HG03354 (cell line): Measurements from ENCODE around the gene ABCB11.

Experiments
- ATAC-seq: cut with Tn5 transposase; IDR thresholded peaks from one replicate; pipeline ENCODE4 v1.9.1; 2021; ENCODE audit warnings: mild to moderate bottlenecking; ENCODE audit not compliant: unreplicated experiment, poor library complexity, severe bottlenecking

ABCB11 gene

GRCh38 chr2:169010633-169011460 lies 20.3 kb downstream of the ABCB11 start:
- ATAC-seq: no peak

GRCh38 chr2:169009865-169010579 lies 21.1 kb downstream of the ABCB11 start:
- no peak for ATAC-seq

DNA sequence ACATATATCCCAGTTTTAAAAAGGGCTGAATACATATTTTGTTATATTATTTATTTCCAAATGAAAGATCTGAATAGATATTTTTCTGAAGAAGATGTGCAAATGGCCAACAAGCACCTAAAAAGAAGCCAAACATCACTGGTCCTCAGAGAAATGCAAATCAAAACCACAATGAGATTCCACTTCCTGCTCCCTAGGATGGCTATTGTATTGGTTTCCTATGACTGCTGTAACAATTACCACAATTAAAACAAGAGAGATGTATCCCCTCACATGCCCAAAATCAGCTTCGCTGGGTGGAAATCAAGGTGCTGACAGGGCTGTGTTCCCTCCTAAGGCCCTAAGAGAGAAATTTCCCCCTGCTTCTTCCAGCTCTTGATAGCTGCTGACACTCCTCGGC lies 23.2 kb downstream of the ABCB11 start:
- no peak for ATAC-seq

DNA sequence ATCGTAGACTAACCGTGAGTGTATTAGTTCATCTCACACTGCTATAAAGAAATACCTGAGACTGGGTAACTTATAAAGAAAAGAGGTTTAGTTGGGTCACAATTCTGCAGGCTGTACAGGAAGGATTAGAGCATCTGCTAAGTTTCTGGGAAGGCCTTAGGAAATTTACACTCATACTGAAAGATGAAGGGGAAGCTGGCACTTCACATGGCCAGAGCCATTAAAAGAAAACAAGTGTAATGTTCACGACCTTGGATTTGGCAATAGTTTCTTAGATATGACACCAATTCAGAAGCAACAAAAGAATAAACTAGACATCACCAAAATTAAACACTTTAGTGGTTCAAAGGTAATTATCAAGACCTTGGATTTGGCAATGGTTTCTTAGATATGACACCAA lies 23.8 kb downstream of the ABCB11 start:
- ATAC-seq: no peak

DNA sequence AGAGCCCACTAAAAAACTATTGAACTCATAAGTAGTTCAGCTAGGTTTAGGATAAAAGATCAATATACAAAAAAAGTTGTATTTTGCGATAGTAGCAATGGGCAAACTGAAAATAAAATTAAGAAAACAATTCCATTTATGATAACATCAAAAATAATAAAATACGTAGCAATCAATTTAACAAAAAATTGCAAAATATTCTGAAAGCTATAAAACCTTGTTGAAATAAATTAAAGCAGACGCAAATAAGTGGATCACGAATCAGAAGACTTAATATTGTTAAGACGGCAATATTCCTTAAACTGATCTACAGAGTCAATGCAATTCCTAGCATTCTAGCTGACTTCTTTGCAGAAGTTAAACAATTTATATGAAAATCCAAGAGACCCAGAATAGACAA lies 24.5 kb downstream of the ABCB11 start:
- no peak for ATAC-seq

- no peak for ATAC-seq
These were observed 25.1 kb downstream of the ABCB11 start for GRCh38 chr2:169005994-169006393.

- ATAC-seq: no peak
These were observed 26.0 kb downstream of the ABCB11 start for GRCh38 chr2:169005080-169005598.

DNA sequence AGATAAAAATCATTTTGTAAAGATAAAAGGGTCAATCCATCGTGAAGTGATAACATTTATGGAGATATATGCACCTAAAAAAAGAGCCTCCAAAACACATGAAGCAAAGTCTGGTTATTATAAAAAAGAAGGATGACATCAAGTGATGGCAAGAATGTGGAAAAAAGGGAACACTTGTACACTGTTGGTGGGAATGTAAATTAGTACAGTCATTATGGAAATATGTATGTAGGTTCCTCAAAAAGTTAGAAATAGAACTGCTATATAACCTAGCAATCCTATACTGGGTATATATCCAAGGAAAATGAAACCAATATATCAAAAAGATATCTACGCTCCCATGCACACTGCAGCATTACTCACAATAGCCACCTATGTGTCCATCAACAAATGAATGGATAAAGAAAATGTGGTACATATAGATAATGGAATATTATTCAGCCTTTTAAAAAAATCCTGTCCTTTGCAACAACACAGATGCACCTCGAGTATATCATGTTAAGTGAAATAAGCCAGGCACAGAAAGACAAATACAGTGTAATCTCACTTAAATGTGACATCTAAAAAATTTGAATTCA lies 28.9 kb downstream of the ABCB11 start:
- no peak for ATAC-seq

GRCh38 chr2:169001116-169001815 lies 29.9 kb downstream of the ABCB11 start:
- ATAC-seq: no peak

DNA sequence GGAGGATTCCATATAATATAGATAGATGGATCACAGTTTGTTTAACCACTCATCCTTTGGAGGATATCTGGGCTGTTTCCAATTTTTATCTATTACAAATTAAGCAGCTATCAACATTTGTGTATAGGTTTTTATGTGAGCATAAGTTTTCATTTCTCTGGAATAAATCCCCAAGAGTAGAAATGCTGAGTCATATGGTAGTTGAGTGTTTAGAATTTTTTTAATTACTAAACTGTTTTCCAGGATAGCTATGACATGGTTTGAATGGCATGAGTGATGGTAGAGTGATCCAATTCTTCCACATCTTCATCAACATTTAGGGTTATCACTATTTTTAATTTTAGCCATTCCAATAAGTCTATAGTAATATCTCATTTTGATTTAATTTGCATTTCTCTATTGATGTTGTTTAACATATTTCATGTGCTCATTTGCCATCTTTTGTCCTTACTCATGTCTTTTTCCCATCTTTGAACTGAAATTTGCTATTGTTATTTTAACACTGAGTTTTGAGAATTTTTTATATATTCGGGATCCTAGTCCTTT lies 31.4 kb downstream of the ABCB11 start:
- ATAC-seq: no peak

GRCh38 chr2:168998609-168999211 lies 32.4 kb downstream of the ABCB11 start:
- ATAC-seq: no peak

GRCh38 chr2:168997794-168998193 lies 33.3 kb downstream of the ABCB11 start:
- ATAC-seq: no peak

GRCh38 chr2:168997118-168997521 lies 34.0 kb downstream of the ABCB11 start:
- no peak for ATAC-seq

- ATAC-seq: no peak
These were observed 35.4 kb downstream of the ABCB11 start for GRCh38 chr2:168995744-168996143.

DNA sequence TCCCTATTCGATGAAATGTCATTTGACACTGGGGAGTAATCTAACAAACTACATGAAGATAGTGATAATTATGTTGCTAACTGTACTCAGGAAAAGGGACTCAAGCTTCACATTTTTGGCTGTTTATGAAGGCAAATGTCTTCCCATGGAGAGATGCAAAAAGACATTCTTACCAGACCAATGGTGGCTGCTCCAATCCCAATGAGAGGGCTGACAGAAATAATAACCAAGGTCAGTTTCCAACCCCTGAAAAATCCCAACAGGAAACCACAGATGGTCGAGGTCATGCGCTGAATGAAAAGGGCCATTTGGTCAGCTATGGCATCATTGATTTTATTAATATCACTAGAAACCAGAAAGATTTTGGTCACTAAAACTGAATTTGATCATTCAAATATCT lies 37.6 kb downstream of the ABCB11 start:
- ATAC-seq: no peak

GRCh38 chr2:168992591-168993349 lies 38.4 kb downstream of the ABCB11 start:
- no peak for ATAC-seq

DNA sequence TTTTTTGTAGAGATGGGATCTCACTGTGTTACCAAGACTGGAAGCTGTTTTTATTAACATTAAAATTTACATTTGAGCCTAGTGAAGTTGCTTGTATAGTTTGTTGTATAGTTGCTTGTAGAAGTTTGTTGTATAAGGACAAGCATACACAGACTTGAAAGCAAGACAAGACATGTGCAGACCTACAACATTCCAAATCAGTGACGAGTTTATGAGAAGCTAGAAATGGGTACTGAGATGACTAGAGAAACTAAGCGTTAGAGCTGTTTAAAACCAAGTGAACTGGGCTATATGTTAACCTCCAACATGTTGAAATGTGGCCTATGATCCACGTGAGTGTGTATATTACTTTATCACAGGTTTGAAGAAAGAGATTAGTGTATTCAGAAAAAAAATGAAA lies 39.1 kb downstream of the ABCB11 start:
- no peak for ATAC-seq

DNA sequence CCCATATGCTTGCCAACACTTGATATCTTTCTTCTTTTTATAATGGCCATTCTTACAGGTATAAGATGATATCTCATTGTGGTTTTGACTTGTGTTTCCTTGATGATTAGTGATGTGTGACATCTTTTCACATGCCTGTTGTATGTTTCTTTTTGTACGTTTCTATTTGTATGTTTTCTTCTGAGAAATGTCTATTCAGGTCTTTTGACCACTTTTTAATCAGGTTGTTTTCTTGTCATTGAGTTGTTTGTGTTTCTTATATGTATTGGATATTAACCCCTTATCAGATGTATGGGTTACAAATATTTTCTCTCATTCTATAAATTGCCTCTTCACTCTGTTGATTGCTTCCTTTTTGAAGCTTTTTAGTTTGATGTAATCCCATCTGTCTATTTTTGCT lies 42.4 kb downstream of the ABCB11 start:
- ATAC-seq: no peak
